NCI-H146 (cell line): ENCODE data around the gene SERPINB5.

Source experiments
- DNase-seq: peaks from one replicate; lab custom pipeline; 2025; lab: John Stamatoyannopoulos, UW

Gene SERPINB5

DNA sequence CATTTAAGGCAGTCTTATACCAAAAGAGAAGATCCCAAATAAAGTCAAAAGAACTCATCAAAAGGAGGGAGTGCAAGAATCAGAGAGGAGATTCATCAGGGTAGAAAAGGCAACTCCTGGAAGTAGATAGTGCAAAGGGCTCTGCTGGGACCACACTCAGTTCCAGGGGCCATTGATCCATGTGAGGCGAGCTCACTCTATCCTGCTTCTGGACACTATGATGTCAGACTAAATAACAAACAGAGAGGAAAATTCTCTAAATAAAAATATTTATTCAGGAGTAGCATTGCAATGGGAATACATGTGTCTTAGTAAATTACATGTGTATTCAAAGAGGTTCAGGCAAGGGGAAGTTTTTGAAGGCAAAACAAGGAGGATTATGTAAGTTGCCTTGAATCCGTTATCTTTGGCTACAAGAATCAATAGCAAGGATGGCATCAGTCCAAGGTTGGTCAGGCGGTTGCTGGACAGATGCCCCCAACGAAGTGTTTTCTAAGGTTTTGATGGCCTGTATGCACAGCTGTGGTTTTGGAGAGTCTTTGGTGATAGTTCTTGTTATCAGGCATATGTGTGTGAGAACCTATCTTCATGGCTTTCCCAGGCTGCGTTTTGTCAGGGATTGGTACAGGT, 52.2 kb downstream of the SERPINB5 start:
- no peak for DNase-seq

DNA sequence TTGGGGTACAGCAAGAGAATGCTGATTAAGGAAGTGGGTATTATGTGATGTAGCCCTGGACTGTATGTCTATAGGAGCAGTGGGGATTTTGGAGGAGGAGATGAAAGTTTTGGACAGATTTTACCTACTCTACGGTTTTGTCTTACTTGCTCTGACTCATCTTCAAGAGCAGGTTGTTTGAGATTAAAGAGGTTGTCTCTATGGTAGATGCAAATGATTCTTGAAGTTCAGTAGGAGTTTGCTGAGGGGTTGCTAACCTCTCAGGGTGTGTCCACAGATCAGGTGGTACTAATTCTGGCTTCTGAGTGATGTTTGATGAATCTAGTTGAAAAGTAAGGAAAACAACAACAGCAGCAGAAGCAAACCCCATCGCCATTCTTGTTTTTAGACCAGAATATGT, 55.7 kb downstream of the SERPINB5 start:
- DNase-seq, result no peak

DNA sequence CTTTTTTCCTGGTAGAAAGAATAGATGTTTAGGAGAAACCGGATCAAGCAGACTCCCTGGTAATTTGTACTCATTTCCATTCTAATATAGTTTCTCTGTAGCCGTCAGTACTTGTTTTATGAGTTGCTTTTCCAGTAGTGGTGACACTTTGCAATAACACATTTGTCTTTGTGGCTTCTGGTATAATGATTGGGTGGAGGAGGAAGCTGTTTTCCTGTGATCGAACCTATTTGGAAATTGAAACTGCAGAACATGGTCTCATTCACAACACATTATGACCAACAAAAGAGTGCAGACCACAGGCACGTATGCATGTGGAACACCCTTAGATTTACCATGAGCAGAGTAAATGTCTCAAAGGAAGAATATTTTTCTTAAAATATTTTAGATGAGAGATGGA, 57.9 kb downstream of the SERPINB5 start:
- no peak for DNase-seq

DNA sequence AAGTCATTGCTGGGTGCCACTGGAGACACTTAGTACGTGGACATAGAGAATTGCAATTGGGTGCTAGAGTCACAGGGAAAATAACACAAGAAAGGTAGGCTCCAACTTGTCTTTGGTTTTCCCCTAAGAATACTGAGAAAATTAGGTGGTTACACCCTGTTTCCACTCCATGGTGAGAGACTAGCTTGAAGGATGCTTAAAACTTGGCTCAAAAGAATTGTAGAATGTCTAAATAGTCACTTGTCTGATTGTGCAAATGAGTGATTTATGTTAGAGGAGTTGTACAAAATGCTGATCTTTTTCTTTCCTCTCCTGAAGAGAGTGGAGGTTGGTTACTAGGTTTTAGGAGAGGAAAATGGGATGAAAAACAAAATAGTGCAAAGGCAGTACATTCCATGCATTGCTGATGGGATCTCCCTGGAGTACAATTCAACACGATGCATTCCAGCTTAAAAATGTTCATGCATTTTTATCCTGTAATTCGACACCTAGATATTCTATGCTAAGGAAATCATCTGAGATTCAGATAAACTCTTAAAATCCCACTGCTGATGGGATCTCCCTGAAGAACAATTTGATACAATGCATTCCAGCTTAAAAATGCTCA, 63.2 kb downstream of the SERPINB5 start:
- DNase-seq, result no peak

DNA sequence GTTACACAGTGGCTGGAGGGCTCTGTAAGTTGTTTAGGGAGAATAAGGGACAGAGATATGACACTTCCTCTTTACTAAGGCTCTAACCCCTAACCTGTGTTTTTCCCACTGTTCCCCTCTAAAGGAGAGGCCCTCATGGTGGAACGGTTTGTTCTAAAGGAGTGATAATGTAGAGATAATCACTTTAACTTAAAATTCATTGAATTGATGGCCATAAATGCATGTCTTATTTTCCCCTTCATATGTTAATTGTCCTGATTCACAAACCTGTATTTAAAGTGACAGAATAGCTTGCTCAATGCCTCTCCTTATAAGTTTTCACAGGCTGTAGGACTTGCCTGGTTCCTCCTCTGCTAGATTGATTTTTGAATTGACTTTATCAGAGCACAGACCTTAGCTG, 65.3 kb downstream of the SERPINB5 start, which contains the start of gene SERPINB12:
SERPINB12 (plus strand) TSS at position 301 of the 400 bp plus-strand sequence. CDS start 13,791 bp downstream, outside the sequence.
- DNase-seq, result no peak

DNA sequence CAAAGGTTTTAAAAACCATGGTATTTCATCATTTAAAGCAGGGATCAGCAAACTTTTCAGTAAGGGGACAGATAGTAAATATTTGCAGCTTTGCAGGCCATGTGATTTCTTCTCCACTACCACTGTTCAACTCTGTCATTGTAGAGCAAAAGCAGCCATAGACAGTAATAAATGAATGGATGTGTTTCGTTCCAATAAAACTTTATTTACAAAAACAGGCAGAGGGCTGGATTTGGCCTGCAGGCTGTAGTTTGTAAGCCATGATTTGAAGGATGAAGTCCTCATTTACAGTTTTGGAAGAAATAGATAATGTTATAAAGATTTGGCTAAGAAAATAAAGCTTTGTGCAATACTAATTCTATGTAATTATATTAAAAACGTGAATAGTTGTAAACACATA, 67.3 kb downstream of the SERPINB5 start:
- no peak for DNase-seq

DNA sequence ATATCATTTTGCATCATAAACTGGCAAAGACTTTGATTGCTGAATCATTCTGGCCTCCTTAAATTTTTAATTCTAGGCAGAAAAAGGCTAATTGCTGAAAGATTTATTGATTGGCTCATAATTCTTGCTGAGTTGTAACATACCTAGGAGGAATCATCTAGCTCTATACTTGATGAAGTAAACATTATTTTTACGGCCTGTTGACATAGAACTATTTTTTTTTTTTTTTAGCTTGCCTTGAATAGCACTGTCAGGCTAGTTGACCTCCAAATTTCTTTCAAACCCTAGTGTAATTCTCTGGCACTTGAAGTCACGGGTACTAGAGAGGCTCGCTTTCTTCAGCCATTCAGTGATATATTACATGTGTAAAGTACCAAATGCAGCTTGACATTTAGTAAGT, 68.2 kb downstream of the SERPINB5 start:
- no peak for DNase-seq

DNA sequence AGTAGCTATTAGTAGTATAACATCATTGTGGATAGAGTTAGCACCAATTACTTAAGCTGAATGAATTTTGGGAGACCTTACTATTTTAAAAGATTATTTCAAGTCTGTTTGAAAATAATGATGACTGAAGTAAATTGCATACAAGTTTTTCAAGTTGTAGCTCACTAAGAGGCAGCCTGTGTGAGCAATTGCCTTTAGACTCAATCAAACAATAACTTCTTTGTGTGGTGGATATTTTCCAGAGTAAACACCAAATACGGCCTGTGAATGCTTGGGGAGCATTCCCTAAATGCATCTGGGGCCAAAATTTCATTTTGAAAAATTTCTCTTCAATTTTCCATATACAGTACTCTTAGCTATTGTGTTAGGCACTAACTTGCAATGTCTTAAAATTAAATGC, 73.3 kb downstream of the SERPINB5 start:
- DNase-seq, result no peak

DNA sequence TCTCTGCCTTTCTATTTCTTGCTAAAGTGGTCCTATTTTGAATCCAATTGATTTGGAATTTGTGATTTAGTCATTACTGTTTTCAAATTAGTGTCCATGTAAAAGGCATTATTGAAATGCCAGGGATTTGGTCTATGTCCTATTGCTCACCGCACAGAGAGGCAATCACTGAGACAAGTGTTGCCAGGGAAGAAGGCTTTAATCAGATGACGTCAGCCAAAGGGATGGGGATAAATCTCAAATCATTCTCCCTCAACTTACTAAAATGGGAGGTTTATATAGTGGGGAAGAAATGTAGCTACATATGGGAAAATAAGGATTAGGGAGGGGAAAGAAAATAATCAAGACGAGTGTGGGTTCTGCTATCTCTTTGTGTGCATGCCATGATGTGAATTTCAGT, 75.0 kb downstream of the SERPINB5 start:
- no peak for DNase-seq

DNA sequence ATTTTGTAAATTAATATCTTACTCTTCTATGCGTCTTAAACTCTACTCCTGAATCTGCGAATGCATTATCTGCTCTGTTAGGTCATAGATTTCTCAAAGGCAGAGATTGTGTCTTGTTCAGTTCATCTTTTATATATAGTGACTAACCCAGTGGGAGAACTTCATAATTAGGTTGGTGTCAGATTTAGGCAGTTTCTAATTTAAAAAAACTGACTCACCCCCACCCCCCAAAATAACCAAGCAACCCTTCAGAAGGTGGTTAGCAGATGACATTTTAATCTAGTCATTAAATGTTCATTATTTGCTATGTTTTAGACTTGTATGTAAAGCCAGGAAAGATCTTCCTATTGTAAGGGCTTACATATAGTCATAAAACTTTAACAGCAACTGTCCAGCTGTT, 75.8 kb downstream of the SERPINB5 start:
- no peak for DNase-seq

DNA sequence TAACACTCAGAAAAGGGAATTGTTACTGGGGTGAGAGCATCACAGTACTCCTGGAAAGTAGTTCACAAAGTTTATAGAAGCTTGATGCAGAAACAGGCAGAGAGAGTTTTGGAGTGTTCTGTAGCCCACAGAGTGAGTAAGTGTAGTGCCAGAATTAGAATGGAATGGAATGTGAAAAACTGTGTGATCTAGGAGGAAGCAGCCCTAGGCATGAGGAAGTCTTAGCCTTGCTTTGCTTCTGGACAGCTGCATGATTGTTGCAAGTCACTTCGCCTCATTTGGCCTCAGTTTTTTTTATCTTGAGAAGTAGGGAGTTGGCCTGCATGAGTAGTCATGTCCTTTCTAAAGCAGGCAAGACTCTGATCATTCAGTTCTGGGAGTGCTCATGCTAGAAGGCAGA, 76.3 kb downstream of the SERPINB5 start:
- DNase-seq, result no peak
